OCI-LY1 (cell line): Measurements from ENCODE around the gene NPIPB5.
"Not testable (repeated sequence)": the region's sequence is repeated elsewhere in the genome, so short reads cannot be mapped to it uniquely, and the experiment has no call there.

Experiments
- CTCF ChIP-seq: fragments of 200-600 bp; sonication (generic), shearing (Covaris generic); IDR thresholded peaks from 2 replicates; pipeline ENCODE4 v1.5.1; 2017; ENCODE audit warnings: mild to moderate bottlenecking, antibody characterized with exemption, low read length, moderate library complexity, mixed read lengths
- EZH2 ChIP-seq: fragments of 200-600 bp; sonication (generic), shearing (Covaris generic); IDR thresholded peaks from 2 replicates; pipeline ENCODE4 v1.8.0; 2017; ENCODE audit warnings: borderline replicate concordance, mixed run types, mild to moderate bottlenecking, antibody characterized with exemption, low read length, moderate library complexity, mixed read lengths

GRCh38 chr16:22537996-22538395 is 27.3 kb downstream of the NPIPB5 start:
- not testable (repeated sequence) for TF ChIP-seq CTCF, EZH2
